DOHH2 (cell line): ENCODE results near the gene EIF4A3.

Source experiments
- EZH2phosphoT487 ChIP-seq: fragments of 200-600 bp; sonication (generic); IDR thresholded peaks from 2 replicates; pipeline ENCODE4 v1.6.1; 2017; ENCODE audit warnings: borderline replicate concordance, mild to moderate bottlenecking, antibody characterized with exemption, low read length, moderate library complexity, mixed read lengths
- TF ChIP-seq, protein P1 (sequence below): fragments of 200-600 bp; sonication (generic); IDR thresholded peaks from one replicate; pipeline ENCODE4 v1.5.1; 2014; ENCODE audit warnings: antibody characterized with exemption, mild to moderate bottlenecking, low read depth, low read length; ENCODE audit not compliant: poor library complexity, severe bottlenecking

DNA sequence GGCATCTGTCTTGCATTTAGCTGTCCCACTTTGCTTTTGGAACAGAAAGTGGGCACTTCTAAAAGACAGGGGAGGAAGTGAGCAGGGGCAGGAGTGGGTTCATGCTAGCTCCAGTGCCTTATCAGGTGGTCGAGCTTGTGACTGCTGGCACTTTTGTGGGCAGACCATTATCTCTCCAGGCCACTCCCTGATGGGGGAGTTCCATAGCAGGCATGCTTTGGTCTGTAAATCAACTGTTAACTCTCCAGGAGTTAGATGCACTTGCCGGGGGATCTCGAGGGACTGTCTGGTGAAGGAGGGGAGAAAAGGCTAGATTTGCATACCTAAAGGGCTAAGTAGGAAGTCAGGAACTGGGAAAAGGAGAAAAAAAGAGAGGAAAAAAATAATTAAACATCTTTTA lies 13.6 kb upstream of the EIF4A3 start:
- TF ChIP-seq, protein P1, sequence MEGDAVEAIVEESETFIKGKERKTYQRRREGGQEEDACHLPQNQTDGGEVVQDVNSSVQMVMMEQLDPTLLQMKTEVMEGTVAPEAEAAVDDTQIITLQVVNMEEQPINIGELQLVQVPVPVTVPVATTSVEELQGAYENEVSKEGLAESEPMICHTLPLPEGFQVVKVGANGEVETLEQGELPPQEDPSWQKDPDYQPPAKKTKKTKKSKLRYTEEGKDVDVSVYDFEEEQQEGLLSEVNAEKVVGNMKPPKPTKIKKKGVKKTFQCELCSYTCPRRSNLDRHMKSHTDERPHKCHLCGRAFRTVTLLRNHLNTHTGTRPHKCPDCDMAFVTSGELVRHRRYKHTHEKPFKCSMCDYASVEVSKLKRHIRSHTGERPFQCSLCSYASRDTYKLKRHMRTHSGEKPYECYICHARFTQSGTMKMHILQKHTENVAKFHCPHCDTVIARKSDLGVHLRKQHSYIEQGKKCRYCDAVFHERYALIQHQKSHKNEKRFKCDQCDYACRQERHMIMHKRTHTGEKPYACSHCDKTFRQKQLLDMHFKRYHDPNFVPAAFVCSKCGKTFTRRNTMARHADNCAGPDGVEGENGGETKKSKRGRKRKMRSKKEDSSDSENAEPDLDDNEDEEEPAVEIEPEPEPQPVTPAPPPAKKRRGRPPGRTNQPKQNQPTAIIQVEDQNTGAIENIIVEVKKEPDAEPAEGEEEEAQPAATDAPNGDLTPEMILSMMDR, result no peak
- TF ChIP-seq EZH2phosphoT487, result no peak
